Measurements from ENCODE around the gene LILRB2.

LILRB2 gene

DNA sequence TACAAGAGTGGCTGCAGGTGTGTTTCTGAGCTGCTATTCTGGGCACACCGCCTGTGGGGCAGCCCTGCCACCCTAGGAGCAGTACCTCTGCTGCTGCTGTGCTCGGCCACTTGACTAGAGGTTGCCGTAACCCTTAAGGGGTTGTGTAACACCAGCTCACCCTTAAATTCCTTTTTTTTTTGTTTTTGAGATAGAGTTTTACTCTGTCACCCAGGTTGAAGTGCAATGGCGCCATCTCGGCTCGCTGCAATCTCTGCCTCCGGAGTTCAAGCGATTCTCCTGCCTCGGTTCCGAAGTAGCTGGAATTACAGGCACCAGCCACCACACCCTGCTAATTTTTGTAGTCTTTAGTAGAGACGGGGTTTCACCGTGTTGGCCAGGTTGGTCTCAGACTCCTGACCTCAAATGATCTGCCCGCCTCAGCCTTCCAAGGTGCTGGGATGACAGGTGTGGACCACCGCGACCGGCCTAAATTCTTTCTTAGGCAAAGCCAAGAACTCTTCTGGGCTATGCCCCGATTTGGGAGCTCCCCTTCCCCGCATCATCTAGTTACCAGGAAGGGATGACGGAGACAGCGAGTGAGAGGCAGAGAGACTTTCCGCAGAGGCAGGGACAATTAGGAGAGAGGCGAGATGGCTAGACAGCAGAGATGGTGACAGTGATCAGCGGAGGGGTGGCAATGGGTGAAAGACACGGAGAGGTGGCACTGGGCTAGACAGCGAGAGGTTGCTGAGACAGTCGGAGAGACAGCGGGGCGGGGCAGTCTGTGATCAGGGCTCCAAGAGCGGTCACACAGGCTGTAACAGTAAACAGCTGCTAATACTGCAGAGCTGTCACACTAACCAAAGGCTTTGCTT, 36.4 kb upstream of the LILRB2 start:
- H3K4me3 ChIP-seq (ENCODE audit: low read depth in 1 of 2, low read length in 2 of 2), result no peak overlapping the region
- no peak overlapping the region for H3K27ac ChIP-seq (ENCODE audit: low read length)
- H3K27me3 ChIP-seq (ENCODE audit: low read depth, low read length), result no peaks in the 10 kb centered on the region

DNA sequence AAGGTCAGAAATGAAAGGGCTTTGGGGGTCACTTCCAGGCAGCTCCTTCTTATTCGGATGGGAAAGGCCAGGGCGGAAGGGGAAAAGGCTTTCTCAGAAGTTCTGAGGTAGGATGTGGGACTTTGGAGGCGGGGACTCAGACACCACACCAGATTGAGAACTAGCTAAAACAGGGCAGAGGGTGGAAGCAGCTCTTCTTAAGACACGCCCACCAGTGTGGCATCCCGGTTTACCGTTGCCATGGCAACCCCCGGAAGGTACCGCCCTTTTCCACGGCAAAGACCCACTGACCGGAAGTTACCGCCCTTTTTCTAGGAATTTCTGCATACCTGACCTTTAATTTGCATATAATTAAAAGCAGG, 35.8 kb upstream of the LILRB2 start:
- no peaks in the 10 kb centered on the region for H3K9me3 ChIP-seq (ENCODE audit: control insufficient read depth in 1 of 2, low read length in 2 of 2)
- H3K36me3 ChIP-seq (ENCODE audit: control insufficient read depth in 1 of 2, insufficient read depth in 2 of 2, low read length in 2 of 2), result no peaks in the 10 kb centered on the region
- no peaks in the 10 kb centered on the region for H3K27me3 ChIP-seq (ENCODE audit: low read depth, low read length)
- H3K27ac ChIP-seq (ENCODE audit: low read length), result no peak overlapping the region
- H3K4me1 ChIP-seq (ENCODE audit: control insufficient read depth in 1 of 2, insufficient read depth in 2 of 2, low read length in 2 of 2), result no peaks in the 10 kb centered on the region
- H3K4me3 ChIP-seq (ENCODE audit: low read depth in 1 of 2, low read length in 2 of 2), result no peak overlapping the region

More for the DNA sequence above, 36.4 kb upstream of the LILRB2 start:
- Histone ChIP-seq H3K36me3 (ENCODE audit: control insufficient read depth in 1 of 2, insufficient read depth in 2 of 2, low read length in 2 of 2) (no peaks in the 10 kb centered on the region), H3K4me1 (ENCODE audit: control insufficient read depth in 1 of 2, insufficient read depth in 2 of 2, low read length in 2 of 2) (no peaks in the 10 kb centered on the region), H3K9me3 (ENCODE audit: control insufficient read depth in 1 of 2, low read length in 2 of 2) (no peaks in the 10 kb centered on the region)

DNA sequence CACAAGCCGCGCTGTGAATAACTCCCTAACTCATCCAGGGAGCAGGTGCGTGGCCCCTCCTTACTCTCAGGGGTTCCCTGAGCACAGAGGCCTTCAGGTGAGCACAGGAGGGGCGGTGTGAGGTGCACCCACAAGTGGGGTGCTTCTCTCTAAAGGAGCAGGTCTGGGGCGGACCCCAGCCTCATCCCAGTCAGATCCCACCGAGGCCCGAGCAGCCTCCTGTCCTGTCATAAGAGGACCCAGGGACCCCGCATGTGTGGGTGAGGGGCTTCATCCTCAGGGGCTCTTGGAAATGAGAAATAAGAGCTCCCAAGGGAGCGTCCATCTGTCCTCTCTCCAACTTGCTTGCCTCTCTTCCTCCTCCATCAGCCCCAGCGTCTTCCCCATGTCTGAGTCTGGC, 35.0 kb upstream of the LILRB2 start:
- no peak overlapping the region for H3K27ac ChIP-seq (ENCODE audit: low read length)
- H3K36me3 ChIP-seq (ENCODE audit: control insufficient read depth in 1 of 2, insufficient read depth in 2 of 2, low read length in 2 of 2), result no peaks in the 10 kb centered on the region
- no peak overlapping the region for H3K4me3 ChIP-seq (ENCODE audit: low read depth in 1 of 2, low read length in 2 of 2)
- no peaks in the 10 kb centered on the region for H3K4me1 ChIP-seq (ENCODE audit: control insufficient read depth in 1 of 2, insufficient read depth in 2 of 2, low read length in 2 of 2)
- no peaks in the 10 kb centered on the region for H3K9me3 ChIP-seq (ENCODE audit: control insufficient read depth in 1 of 2, low read length in 2 of 2)
- H3K27me3 ChIP-seq (ENCODE audit: low read depth, low read length), result no peaks in the 10 kb centered on the region

DNA sequence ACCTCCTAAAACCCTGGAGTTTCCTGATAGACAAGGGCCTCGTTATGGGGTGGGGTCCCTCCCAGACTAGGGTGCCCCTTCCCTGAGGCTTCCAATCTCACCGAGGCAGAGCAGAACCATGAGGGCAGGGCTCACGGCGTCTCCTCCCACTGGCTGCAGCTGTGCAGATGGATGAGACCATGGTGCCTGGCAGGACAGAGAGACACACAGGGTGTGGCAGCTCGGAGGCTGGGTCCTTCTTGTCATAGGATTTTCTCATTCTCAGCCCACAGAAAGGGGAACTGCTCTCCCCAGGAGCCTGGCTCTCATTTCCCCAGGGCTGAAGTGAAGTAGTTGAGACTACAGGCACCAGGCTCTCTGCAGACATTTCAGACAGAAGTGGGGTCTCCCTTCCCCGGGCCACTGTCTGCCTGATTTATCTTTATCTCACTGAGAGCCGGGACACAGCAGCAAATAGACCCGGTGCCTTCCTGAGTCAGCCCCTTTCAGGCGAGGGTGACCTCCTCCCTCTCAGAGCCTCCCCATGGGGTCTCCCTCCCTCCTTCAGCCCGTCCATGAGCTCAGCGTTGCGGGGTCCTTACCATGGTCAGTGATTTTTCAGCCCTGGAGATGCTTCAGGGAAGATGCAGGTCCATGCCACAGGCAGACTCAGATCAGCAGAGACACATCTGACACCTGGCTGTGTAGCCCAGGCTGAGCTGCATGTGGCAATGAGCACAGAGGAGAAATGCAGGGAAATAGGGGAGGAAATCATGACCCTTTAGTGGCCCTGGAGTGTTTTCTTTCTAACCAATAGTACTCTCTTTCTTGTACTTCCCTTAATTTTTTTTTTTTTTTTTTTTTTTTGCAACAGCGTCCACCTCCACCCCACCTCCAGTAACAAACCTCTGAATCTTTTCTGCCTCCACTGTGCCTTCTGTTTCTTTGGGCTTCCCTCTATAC, 31.8 kb upstream of the LILRB2 start, which contains the start of gene LILRA5:
Gene LILRA5, minus strand, starts transcription at position 731 of the 942 bp plus-strand sequence. Its CDS starts 147 bp downstream, at position 584.
- Histone ChIP-seq H3K9me3 (ENCODE audit: control insufficient read depth in 1 of 2, low read length in 2 of 2) (no peaks in the 10 kb centered on the region), H3K27me3 (ENCODE audit: low read depth, low read length) (no peaks in the 10 kb centered on the region), H3K4me1 (ENCODE audit: control insufficient read depth in 1 of 2, insufficient read depth in 2 of 2, low read length in 2 of 2) (no peaks in the 10 kb centered on the region), H3K4me3 (ENCODE audit: low read depth in 1 of 2, low read length in 2 of 2) (peak within 1 kb of the TSS in 1 of 2 donors; percentile 40), H3K36me3 (ENCODE audit: control insufficient read depth in 1 of 2, insufficient read depth in 2 of 2, low read length in 2 of 2) (no peaks in the 10 kb centered on the region), H3K27ac (ENCODE audit: low read length) (no peak within 1 kb of the TSS)

DNA sequence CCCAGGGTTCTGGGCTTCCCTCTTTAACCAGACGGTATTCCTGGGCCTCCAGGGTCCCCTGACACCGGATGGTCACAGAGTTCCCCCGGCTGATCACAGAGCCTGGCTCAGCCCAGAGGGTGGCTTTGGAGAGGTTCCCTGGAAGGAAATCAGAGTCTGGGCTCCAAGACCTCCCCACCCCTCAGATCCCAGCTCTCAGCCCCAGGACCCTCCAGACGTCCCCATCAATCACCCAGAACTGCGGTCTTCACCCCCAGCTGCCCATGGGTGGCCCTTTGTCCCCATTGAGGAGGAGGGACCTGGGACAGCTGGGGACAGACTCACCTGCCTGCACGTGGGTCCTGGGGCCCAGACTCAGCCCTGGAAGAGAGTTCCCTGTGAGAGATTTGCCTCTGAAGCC, 31.1 kb upstream of the LILRB2 start:
- no peaks in the 10 kb centered on the region for H3K9me3 ChIP-seq (ENCODE audit: control insufficient read depth in 1 of 2, low read length in 2 of 2)
- H3K4me1 ChIP-seq (ENCODE audit: control insufficient read depth in 1 of 2, insufficient read depth in 2 of 2, low read length in 2 of 2), result no peaks in the 10 kb centered on the region
- H3K36me3 ChIP-seq (ENCODE audit: control insufficient read depth in 1 of 2, insufficient read depth in 2 of 2, low read length in 2 of 2), result no peaks in the 10 kb centered on the region
- H3K27me3 ChIP-seq (ENCODE audit: low read depth, low read length), result no peaks in the 10 kb centered on the region
- H3K27ac ChIP-seq (ENCODE audit: low read length), result no peak overlapping the region
- H3K4me3 ChIP-seq (ENCODE audit: low read depth in 1 of 2, low read length in 2 of 2), result peak overlapping the region in 1 of 2 donors; percentile 40

DNA sequence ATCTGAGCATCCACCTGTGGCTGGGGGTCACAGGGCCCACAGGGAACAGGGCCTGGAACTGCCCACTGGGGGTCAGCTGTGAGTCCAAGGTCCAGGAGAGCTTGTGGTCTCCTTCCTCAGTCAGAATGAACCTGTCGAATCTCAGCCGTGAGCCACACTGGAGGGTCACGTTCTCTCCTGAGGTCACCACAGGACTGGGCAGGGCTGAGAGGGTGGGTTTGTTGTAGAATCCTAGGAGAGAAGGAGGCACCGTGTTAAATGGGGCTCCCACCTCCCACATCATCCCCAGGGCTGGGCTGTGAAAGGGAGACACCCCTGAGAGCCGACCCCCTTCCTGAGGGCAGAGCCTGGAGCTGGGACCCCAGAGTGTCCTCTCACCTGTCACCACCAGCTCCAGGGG, 30.6 kb upstream of the LILRB2 start:
- H3K27ac ChIP-seq (ENCODE audit: low read length), result no peak overlapping the region
- H3K9me3 ChIP-seq (ENCODE audit: control insufficient read depth in 1 of 2, low read length in 2 of 2), result no peaks in the 10 kb centered on the region
- H3K4me1 ChIP-seq (ENCODE audit: control insufficient read depth in 1 of 2, insufficient read depth in 2 of 2, low read length in 2 of 2), result no peaks in the 10 kb centered on the region
- H3K4me3 ChIP-seq (ENCODE audit: low read depth in 1 of 2, low read length in 2 of 2), result no peak overlapping the region
- no peaks in the 10 kb centered on the region for H3K27me3 ChIP-seq (ENCODE audit: low read depth, low read length)
- H3K36me3 ChIP-seq (ENCODE audit: control insufficient read depth in 1 of 2, insufficient read depth in 2 of 2, low read length in 2 of 2), result no peaks in the 10 kb centered on the region

DNA sequence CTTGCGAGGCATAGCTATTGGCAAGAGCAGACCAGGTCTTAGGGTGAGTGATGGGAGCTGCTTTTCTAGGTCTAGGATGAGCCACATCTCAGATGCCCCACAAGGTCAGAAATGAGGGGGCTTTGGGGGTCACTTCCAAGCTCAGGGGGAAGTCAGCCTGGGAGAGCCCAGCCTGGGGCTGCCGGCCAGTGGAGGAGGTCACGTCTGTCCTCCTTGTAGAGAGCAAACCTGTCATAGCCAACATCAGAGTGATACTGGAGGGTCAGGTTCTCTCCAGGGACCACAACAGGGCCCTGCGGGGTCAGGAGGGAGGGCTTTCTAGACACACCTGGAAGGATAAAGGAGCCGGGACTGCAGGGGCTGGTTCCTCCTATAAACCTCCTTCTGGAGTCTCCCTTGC, 29.6 kb upstream of the LILRB2 start:
- no peak overlapping the region for H3K4me3 ChIP-seq (ENCODE audit: low read depth in 1 of 2, low read length in 2 of 2)
- H3K36me3 ChIP-seq (ENCODE audit: control insufficient read depth in 1 of 2, insufficient read depth in 2 of 2, low read length in 2 of 2), result no peaks in the 10 kb centered on the region
- no peaks in the 10 kb centered on the region for H3K4me1 ChIP-seq (ENCODE audit: control insufficient read depth in 1 of 2, insufficient read depth in 2 of 2, low read length in 2 of 2)
- H3K27me3 ChIP-seq (ENCODE audit: low read depth, low read length), result no peaks in the 10 kb centered on the region
- H3K9me3 ChIP-seq (ENCODE audit: control insufficient read depth in 1 of 2, low read length in 2 of 2), result no peaks in the 10 kb centered on the region
- no peak overlapping the region for H3K27ac ChIP-seq (ENCODE audit: low read length)

DNA sequence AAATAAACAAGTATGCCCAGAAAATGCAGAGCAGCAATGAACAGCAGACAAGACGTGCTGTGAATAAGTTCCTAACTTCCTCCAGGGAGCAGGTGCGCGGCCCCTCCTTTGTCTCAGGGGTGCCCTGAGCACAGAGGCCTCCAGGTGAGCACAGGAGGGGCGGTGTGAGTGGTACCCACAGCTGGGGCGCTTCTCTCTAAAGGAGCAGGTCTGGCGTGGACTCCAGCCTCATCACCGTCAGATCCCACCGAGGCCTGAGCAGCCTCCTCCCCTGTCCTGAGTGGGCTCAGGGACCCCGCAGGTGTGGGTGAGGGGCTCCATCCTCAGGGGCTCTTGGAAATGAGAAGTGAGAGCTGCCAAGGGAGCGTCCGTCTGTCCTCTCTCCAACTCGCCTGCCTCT, 28.9 kb upstream of the LILRB2 start:
- H3K27me3 ChIP-seq (ENCODE audit: low read depth, low read length), result no peaks in the 10 kb centered on the region
- no peak overlapping the region for H3K4me3 ChIP-seq (ENCODE audit: low read depth in 1 of 2, low read length in 2 of 2)
- H3K4me1 ChIP-seq (ENCODE audit: control insufficient read depth in 1 of 2, insufficient read depth in 2 of 2, low read length in 2 of 2), result no peaks in the 10 kb centered on the region
- H3K9me3 ChIP-seq (ENCODE audit: control insufficient read depth in 1 of 2, low read length in 2 of 2), result no peaks in the 10 kb centered on the region
- H3K27ac ChIP-seq (ENCODE audit: low read length), result no peak overlapping the region
- H3K36me3 ChIP-seq (ENCODE audit: control insufficient read depth in 1 of 2, insufficient read depth in 2 of 2, low read length in 2 of 2), result no peaks in the 10 kb centered on the region

DNA sequence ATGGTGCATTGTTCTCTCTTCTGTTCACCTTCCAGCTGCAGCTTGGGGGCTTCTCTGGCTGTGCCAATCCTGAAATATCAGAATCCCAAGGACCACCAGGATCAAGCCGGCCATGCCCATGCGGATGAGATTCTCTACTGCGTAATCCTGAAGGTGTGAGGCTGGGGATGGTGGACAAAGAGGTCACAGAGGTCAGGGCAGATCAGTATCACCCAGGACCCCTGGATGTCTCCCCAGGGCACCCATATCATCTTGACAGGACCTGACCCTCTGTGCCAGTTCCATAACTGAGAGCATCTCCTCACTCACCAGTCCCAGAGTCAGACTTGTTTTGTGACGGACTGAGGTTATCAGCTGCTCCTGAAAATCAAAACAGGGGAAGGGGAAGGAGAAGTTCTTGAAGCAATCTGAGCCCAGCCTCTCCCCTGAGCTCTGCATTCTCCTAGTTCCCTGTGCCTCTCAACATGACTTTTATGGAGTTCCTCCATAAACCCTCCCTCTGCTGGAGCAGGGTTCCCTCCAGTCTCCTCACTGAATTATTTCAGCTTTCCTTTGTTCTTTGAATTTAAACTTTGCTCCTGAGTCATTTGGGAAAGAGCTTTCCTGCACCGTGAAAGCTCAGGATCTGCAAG, 26.6 kb upstream of the LILRB2 start:
- H3K27ac ChIP-seq (ENCODE audit: low read length), result no peak overlapping the region
- no peaks in the 10 kb centered on the region for H3K9me3 ChIP-seq (ENCODE audit: control insufficient read depth in 1 of 2, low read length in 2 of 2)
- H3K4me1 ChIP-seq (ENCODE audit: control insufficient read depth in 1 of 2, insufficient read depth in 2 of 2, low read length in 2 of 2), result no peaks in the 10 kb centered on the region
- no peaks in the 10 kb centered on the region for H3K36me3 ChIP-seq (ENCODE audit: control insufficient read depth in 1 of 2, insufficient read depth in 2 of 2, low read length in 2 of 2)
- H3K4me3 ChIP-seq (ENCODE audit: low read depth in 1 of 2, low read length in 2 of 2), result no peak overlapping the region
- H3K27me3 ChIP-seq (ENCODE audit: low read depth, low read length), result no peaks in the 10 kb centered on the region

DNA sequence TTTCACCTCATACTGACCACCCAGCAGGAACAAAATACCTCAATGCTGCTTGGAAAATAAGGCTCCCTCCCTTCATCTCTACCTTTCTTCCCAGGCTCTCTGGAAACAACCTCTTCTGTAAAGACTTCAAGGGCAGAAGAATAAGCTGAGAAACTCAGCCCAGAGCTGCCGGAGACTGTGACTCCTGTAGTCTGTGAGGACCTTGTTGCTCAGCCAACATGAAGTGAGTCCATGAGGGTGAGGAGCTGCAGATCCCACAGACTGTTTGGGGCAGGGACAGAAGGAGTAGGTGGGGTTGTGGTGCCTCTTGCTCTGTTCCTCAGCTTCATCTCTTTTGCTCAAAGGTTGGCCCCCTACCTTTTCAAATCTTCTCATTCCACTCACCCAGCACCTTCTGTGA, 24.2 kb upstream of the LILRB2 start:
- Histone ChIP-seq H3K36me3 (ENCODE audit: control insufficient read depth in 1 of 2, insufficient read depth in 2 of 2, low read length in 2 of 2) (no peaks in the 10 kb centered on the region), H3K4me3 (ENCODE audit: low read depth in 1 of 2, low read length in 2 of 2) (no peak overlapping the region), H3K9me3 (ENCODE audit: control insufficient read depth in 1 of 2, low read length in 2 of 2) (no peaks in the 10 kb centered on the region), H3K27ac (ENCODE audit: low read length) (no peak overlapping the region), H3K4me1 (ENCODE audit: control insufficient read depth in 1 of 2, insufficient read depth in 2 of 2, low read length in 2 of 2) (no peaks in the 10 kb centered on the region), H3K27me3 (ENCODE audit: low read depth, low read length) (no peaks in the 10 kb centered on the region)

DNA sequence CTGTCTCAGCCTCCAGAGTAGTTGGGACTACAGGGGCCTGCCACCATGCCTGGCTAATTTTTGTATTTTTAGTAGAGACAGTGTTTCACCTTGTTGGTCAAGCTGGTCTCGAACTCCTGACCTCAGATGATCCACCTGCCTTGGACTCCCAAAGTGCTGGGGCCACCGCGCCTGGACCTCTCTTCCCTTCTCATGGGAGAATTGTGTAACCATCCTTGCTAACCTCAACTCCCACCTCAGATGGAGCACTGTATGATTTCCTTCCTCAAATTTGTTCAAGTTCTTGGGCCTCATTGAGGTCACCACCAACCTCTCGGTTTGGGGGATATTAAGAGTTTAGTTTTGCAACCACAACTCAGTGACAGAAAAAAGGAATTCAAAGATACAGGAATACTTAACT, 21.3 kb upstream of the LILRB2 start:
- H3K27me3 ChIP-seq (ENCODE audit: low read depth, low read length), result no peaks in the 10 kb centered on the region
- H3K4me1 ChIP-seq (ENCODE audit: control insufficient read depth in 1 of 2, insufficient read depth in 2 of 2, low read length in 2 of 2), result no peaks in the 10 kb centered on the region
- H3K36me3 ChIP-seq (ENCODE audit: control insufficient read depth in 1 of 2, insufficient read depth in 2 of 2, low read length in 2 of 2), result no peaks in the 10 kb centered on the region
- H3K9me3 ChIP-seq (ENCODE audit: control insufficient read depth in 1 of 2, low read length in 2 of 2), result no peaks in the 10 kb centered on the region
- no peak overlapping the region for H3K4me3 ChIP-seq (ENCODE audit: low read depth in 1 of 2, low read length in 2 of 2)
- H3K27ac ChIP-seq (ENCODE audit: low read length), result no peak overlapping the region

Data from muscle layer of duodenum (tissue), 2 donors.